ENCODE measurements around the gene HDAC4. TPM values are rescaled to one million over a fixed set of nuclear protein-coding genes. Genes with fewer than 3 reads are reported as not detected.

HDAC4 gene
- total and polyA plus RNA-seq, 3 donors from 2014 or later, result 29.0 to 67.5 (median 58.7) TPM

- Histone ChIP-seq H3K27me3 (no peaks in the 10 kb centered on the region), H3K36me3 (ENCODE audit: low read depth, missing control alignments) (no peaks in the 10 kb centered on the region), H3K4me3 (no peak overlapping the region), H3K9me3 (no peaks in the 10 kb centered on the region), H3K4me1 (peaks cover 20% of the 10 kb centered on the region), H3K27ac (no peak overlapping the region)
- intact Hi-C loops (cut with DNase I; ENCODE audit: low total_unique reads), result no loop called here
- TF ChIP-seq POLR2A (IDR thresholded peaks at IDR 0.05) (no peak), CTCF (IDR thresholded peaks at IDR 0.05) (no peak)
- 83 to 91% methylated on average over 16 of the region's 16 CpGs for WGBS, 2 donors
- DNase-seq, result no peak
Measured at GRCh38 chr2:239022437-239023260, 378.2 kb downstream of the HDAC4 start.

- H3K36me3 ChIP-seq (ENCODE audit: low read depth, missing control alignments), result no peaks in the 10 kb centered on the region
- TF ChIP-seq CTCF (IDR thresholded peaks at IDR 0.05) (peak in 1 of 3 experiments; percentile 14), POLR2A (IDR thresholded peaks at IDR 0.05) (no peak)
- H3K27me3 ChIP-seq, result no peaks in the 10 kb centered on the region
- no peak overlapping the region for H3K4me3 ChIP-seq
- peaks cover 18% of the 10 kb centered on the region for H3K4me1 ChIP-seq
- no peak overlapping the region for H3K27ac ChIP-seq
- no peaks in the 10 kb centered on the region for H3K9me3 ChIP-seq
- intact Hi-C loops (cut with DNase I; ENCODE audit: low total_unique reads), result no loop called here
- 83 to 87% methylated on average over 16 to 18 of the region's 18 CpGs for WGBS, 2 donors
- no peak for DNase-seq
Measured at GRCh38 chr2:239021651-239022436, 379.0 kb downstream of the HDAC4 start.

- no peak for DNase-seq
- TF ChIP-seq CTCF (IDR thresholded peaks at IDR 0.05) (no peak), POLR2A (IDR thresholded peaks at IDR 0.05) (no peak)
- WGBS, 2 donors, result 84 to 92% methylated on average over 6 of the region's 6 CpGs
- H3K4me3 ChIP-seq, result no peak overlapping the region
- no peaks in the 10 kb centered on the region for H3K9me3 ChIP-seq
- no peak overlapping the region for H3K27ac ChIP-seq
- no peaks in the 10 kb centered on the region for H3K27me3 ChIP-seq
- H3K36me3 ChIP-seq (ENCODE audit: low read depth, missing control alignments), result no peaks in the 10 kb centered on the region
- intact Hi-C loops (cut with DNase I; ENCODE audit: low total_unique reads), result no loop called here
- peaks cover 14% of the 10 kb centered on the region for H3K4me1 ChIP-seq
Measured at GRCh38 chr2:239021224-239021623, 379.6 kb downstream of the HDAC4 start.

GRCh38 chr2:239020541-239021041 is 380.2 kb downstream of the HDAC4 start:
- TF ChIP-seq POLR2A (IDR thresholded peaks at IDR 0.05), result no peak
- TF ChIP-seq CTCF (IDR thresholded peaks at IDR 0.05), result no peak
- no peak overlapping the region for H3K27ac ChIP-seq
- WGBS, 2 donors, result 73 to 76% methylated on average over 14 to 17 of the region's 17 CpGs
- H3K36me3 ChIP-seq (ENCODE audit: low read depth, missing control alignments), result no peaks in the 10 kb centered on the region
- intact Hi-C loops (cut with DNase I; ENCODE audit: low total_unique reads), result no loop called here
- H3K4me1 ChIP-seq, result peaks cover 10% of the 10 kb centered on the region
- no peak for DNase-seq
- H3K9me3 ChIP-seq, result no peaks in the 10 kb centered on the region
- H3K4me3 ChIP-seq, result no peak overlapping the region
- H3K27me3 ChIP-seq, result no peaks in the 10 kb centered on the region

All from testis (tissue), 3 donors.